Endothelial cell of umbilical vein (primary cell): ENCODE measurements around the gene OR2H2. TPM values are rescaled to one million over a fixed set of nuclear protein-coding genes. Genes with fewer than 3 reads are reported as not detected.

Experiments
- BruUV-seq: library from RNA; stranded (reverse); fragments of 400-500 nt; replicated peaks from 2 replicates; lab custom pipeline; 2021; lab: Mats Ljungman, UMichigan
- CTCF ChIA-PET: fragments of 300-600, 350-600 bp; sonication (Branson Sonifier 250); formaldehyde crosslinking; loops from one replicate; lab custom pipeline; 2021; ENCODE audit warnings: antibody characterized with exemption, inconsistent platforms; lab: Charles Lee
- POLR2A ChIA-PET: fragments of 300-600, 350-600 bp; sonication (Branson Sonifier 250); formaldehyde crosslinking; loops from one replicate; lab custom pipeline; 2021; ENCODE audit warnings: antibody characterized with exemption, inconsistent platforms; lab: Charles Lee
- DNase-seq: peaks from one replicate; pipeline ENCODE4 v3.0.0-alpha.2; 2011; ENCODE audit warnings: low read depth, low spot score
- FAIRE-seq: peaks from 2 replicates; lab custom pipeline; 2011; peaks lifted over from hg19 to GRCh38; lab: Jason Lieb, UNC
- H2AFZ ChIP-seq: 2 replicates; pipeline ENCODE4 v1.6.0; 2012; ENCODE audit warnings: low read depth, low read length, control low read depth, inconsistent platforms
- H3K27ac ChIP-seq: 2 replicates; pipeline ENCODE4 v1.5.1; 2011; ENCODE audit warnings: low read depth, mild to moderate bottlenecking, control low read depth, low read length, moderate library complexity; ENCODE audit not compliant: insufficient read depth
- H3K27me3 ChIP-seq, 2 experiments: 2 replicates each; pipeline versions ENCODE4 v1.6.0 to v1.6.1; 2011; ENCODE audit warnings: low read length in 2 of 2, mixed read lengths in 1 of 2; ENCODE audit not compliant: control insufficient read depth in 2 of 2, insufficient read depth in 2 of 2
- H3K36me3 ChIP-seq, 2 experiments: 2 replicates in 1 of 2; 3 replicates in 1 of 2; pipeline ENCODE4 v1.5.1; 2011; ENCODE audit warnings: low read length in 2 of 2, mild to moderate bottlenecking in 1 of 2, moderate library complexity in 1 of 2; ENCODE audit not compliant: control insufficient read depth in 2 of 2, insufficient read depth in 2 of 2; ENCODE audit errors: extremely low read depth in 1 of 2
- H3K4me1 ChIP-seq: 3 replicates; pipeline ENCODE4 v1.5.1; 2011; ENCODE audit warnings: mild to moderate bottlenecking, low read length; ENCODE audit not compliant: control insufficient read depth, insufficient read depth; ENCODE audit errors: extremely low read depth
- H3K4me2 ChIP-seq: 2 replicates; pipeline ENCODE4 v1.6.1; 2011; ENCODE audit warnings: low read length, control low read depth, mixed read lengths; ENCODE audit not compliant: insufficient read depth
- H3K4me3 ChIP-seq, 3 experiments: fragments of 200-600 bp in 1 of 3; sonication (generic), shearing (Covaris generic) in 1 of 3; replicated peaks in 1 of 3; 2 replicates each; pipeline ENCODE4 v1.5.1; 2011 to 2016; ENCODE audit warnings: control low read depth in 3 of 3, low read length in 3 of 3, mild to moderate bottlenecking in 2 of 3, inconsistent platforms in 1 of 3, low read depth in 1 of 3, moderate library complexity in 1 of 3; ENCODE audit not compliant: insufficient read depth in 1 of 3
- H3K79me2 ChIP-seq: 2 replicates; pipeline ENCODE4 v1.6.0; 2012; ENCODE audit warnings: low read length, inconsistent platforms; ENCODE audit not compliant: control insufficient read depth, insufficient read depth
- H3K9ac ChIP-seq: replicated peaks from 2 replicates; pipeline ENCODE3; 2011; ENCODE audit warnings: low read length, control low read depth; ENCODE audit not compliant: insufficient read depth; ENCODE audit errors: extremely low read depth
- H3K9me1 ChIP-seq: replicated peaks from 3 replicates; pipeline ENCODE4 v1.6.0; 2011; ENCODE audit warnings: mild to moderate bottlenecking, low read length; ENCODE audit not compliant: control insufficient read depth, insufficient read depth; ENCODE audit errors: extremely low read depth
- H3K9me3 ChIP-seq: replicated peaks from 2 replicates; pipeline ENCODE4 v1.5.1; 2012; ENCODE audit warnings: low read length, inconsistent platforms; ENCODE audit not compliant: control insufficient read depth, insufficient read depth
- H4K20me1 ChIP-seq: replicated peaks from 2 replicates; pipeline ENCODE3; 2011; ENCODE audit warnings: mild to moderate bottlenecking, low read length; ENCODE audit not compliant: control insufficient read depth, insufficient read depth; ENCODE audit errors: extremely low read depth
- CTCF ChIP-seq, 2 donors: IDR thresholded peaks; 1 replicate in 1 of 2; 2 replicates in 1 of 2; pipeline ENCODE4 v1.5.1; 2011; ENCODE audit warnings: low read length in 2 of 2, mild to moderate bottlenecking in 2 of 2, moderate library complexity in 2 of 2, control low read depth in 1 of 2, inconsistent platforms in 1 of 2, low read depth in 1 of 2; ENCODE audit not compliant: insufficient read depth in 1 of 2; ENCODE audit errors: extremely low read depth in 1 of 2
- EZH2 ChIP-seq: IDR thresholded peaks from 2 replicates; pipeline ENCODE4 v1.6.1; 2012; ENCODE audit warnings: borderline replicate concordance, low read depth, mild to moderate bottlenecking, moderate library complexity, low read length, inconsistent platforms; ENCODE audit not compliant: severe bottlenecking
- GATA2 ChIP-seq: IDR thresholded peaks from 2 replicates; pipeline ENCODE4 v1.7.0; 2011; ENCODE audit warnings: low read depth, mild to moderate bottlenecking, moderate library complexity, mixed read lengths, low read length; ENCODE audit not compliant: insufficient read length, insufficient read depth
- MAX ChIP-seq: IDR thresholded peaks from 2 replicates; pipeline ENCODE4 v1.6.1; 2011; ENCODE audit not compliant: insufficient read depth, insufficient read length
- POLR2A ChIP-seq: IDR thresholded peaks from 2 replicates; pipeline ENCODE4 v1.6.1; 2012; ENCODE audit warnings: low read depth, mild to moderate bottlenecking, control low read depth, low read length
- POLR2AphosphoS5 ChIP-seq: IDR thresholded peaks from 2 replicates; pipeline ENCODE4 v1.6.1; 2012; ENCODE audit warnings: low read depth, mild to moderate bottlenecking, control low read depth, low read length, moderate library complexity; ENCODE audit not compliant: insufficient read depth
- dilution Hi-C: fragments of 300-500 bp; cut with MboI; formaldehyde crosslinking; loops from one replicate; pipeline ENCODE4 v1.15.0; 2019; ENCODE audit warnings: low sequenced_read_pairs; ENCODE audit not compliant: extremely low pct_ligation_motif_present
- intact Hi-C: fragments of 100-400 bp; cut with micrococcal nuclease; formaldehyde crosslinking; loops from one replicate; pipeline ENCODE4 v1.10.0; 2022
- polyA plus RNA-seq, 4 experiments: library from polyadenylated mRNA; depleted of rRNA in 3 of 4; stranded (reverse) in 3 of 4; unstranded in 1 of 4; fragments of >200 nt; gene quantifications; 2 replicates each; pipeline versions ENCODE4 v1.2.1 to v1.2.3, GENCODE V29; 2011 to 2012; ENCODE audit warnings: missing spikeins in 1 of 4
- total RNA-seq: library from RNA; stranded (reverse); gene quantifications from 2 replicates; pipeline ENCODE4 v1.2.3, GENCODE V29; 2021

The OR2H2 gene
- total and polyA plus RNA-seq, 2 donors (not counting 3 experiments of a cell fraction or from before 2014, with no cell fraction given) = not detected

GRCh38 chr6:29547573-29547972, 37.3 kb upstream of the OR2H2 start:
- H3K9me3 ChIP-seq = no peaks in the 10 kb centered on the region
- no peak overlapping the region for H3K4me3 ChIP-seq
- intact Hi-C loops (no loop called here), dilution Hi-C loops (no loop called here)
- no peaks in the 10 kb centered on the region for H3K36me3 ChIP-seq
- H4K20me1 ChIP-seq = no peaks in the 10 kb centered on the region
- no peaks in the 10 kb centered on the region for H3K9me1 ChIP-seq
- H3K4me1 ChIP-seq = no peaks in the 10 kb centered on the region
- CTCF ChIA-PET = no interaction called here
- H3K79me2 ChIP-seq = no peaks in the 10 kb centered on the region
- FAIRE-seq (no peak), DNase-seq (no peak)
- no peak overlapping the region for H3K9ac ChIP-seq
- no peak overlapping the region for H3K4me2 ChIP-seq
- POLR2A ChIA-PET = no interaction called here
- peaks cover 0 to 5% of the 10 kb centered on the region in 2 experiments for H3K27me3 ChIP-seq
- TF ChIP-seq MAX (no peak), POLR2AphosphoS5 (no peak), CTCF (IDR thresholded peaks at IDR 0.05; ENCODE audit: extremely low read depth in 1 of 2, insufficient read depth in 1 of 2, low read depth in 1 of 2, low read length in 2 of 2) (no peak), GATA2 (no peak), POLR2A (no peak), EZH2 (no peak)
- H2AFZ ChIP-seq = no peak overlapping the region
- H3K27ac ChIP-seq = no peak overlapping the region
- no TSS peak for BruUV-seq
